SU-DHL-6 (cell line): Measurements from ENCODE around the gene ANKEF1.

ENCODE experiments used
- H2AFZ ChIP-seq: fragments of 200-600 bp; sonication (generic); 2 replicates; pipeline ENCODE4 v1.6.1; 2014; ENCODE audit warnings: low read depth, mild to moderate bottlenecking, moderate library complexity, mixed read lengths, antibody characterized with exemption, low read length; ENCODE audit not compliant: severe bottlenecking
- H3F3A ChIP-seq: fragments of 200-600 bp; shearing (Covaris generic); 2 replicates; pipeline ENCODE4 v1.6.0; 2016; ENCODE audit warnings: antibody characterized with exemption, mild to moderate bottlenecking; ENCODE audit not compliant: insufficient read depth
- H3K27ac ChIP-seq: fragments of 200-600 bp; sonication (generic); 2 replicates; pipeline ENCODE4 v1.5.1; 2016; ENCODE audit warnings: low read depth, mild to moderate bottlenecking, low read length, moderate library complexity, mixed read lengths
- H3K27me3 ChIP-seq: fragments of 200-600 bp; sonication (generic), shearing (Covaris generic); 2 replicates; pipeline ENCODE4 v1.6.0; 2014; ENCODE audit warnings: mild to moderate bottlenecking, low read length
- H3K36me3 ChIP-seq: fragments of 200-600 bp; sonication (generic); 2 replicates; pipeline ENCODE4 v1.6.1; 2014; ENCODE audit warnings: mild to moderate bottlenecking, low read length, mixed read lengths
- H3K4me2 ChIP-seq: fragments of 300-600, 200-600 bp; shearing (Covaris generic), sonication (generic); 2 replicates; pipeline ENCODE4 v1.6.0; 2014; ENCODE audit warnings: low read length, low read depth, mild to moderate bottlenecking; ENCODE audit not compliant: poor library complexity, severe bottlenecking
- H3K4me3 ChIP-seq: fragments of 200-600 bp; sonication (generic); 2 replicates; pipeline ENCODE4 v1.5.1; 2014; ENCODE audit warnings: antibody characterized with exemption, low read length, mild to moderate bottlenecking, mixed read lengths; ENCODE audit not compliant: insufficient read depth, poor library complexity, severe bottlenecking
- H3K79me2 ChIP-seq: fragments of 200-600 bp; sonication (generic); 2 replicates; pipeline ENCODE4 v1.6.1; 2014; ENCODE audit warnings: mild to moderate bottlenecking, low read length, moderate library complexity; ENCODE audit not compliant: insufficient read depth
- H3K9ac ChIP-seq: fragments of 200-600 bp; sonication (generic); 2 replicates; pipeline ENCODE4 v1.7.0; 2014; ENCODE audit warnings: mild to moderate bottlenecking, low read length
- H3K9me2 ChIP-seq: fragments of 200-600 bp; sonication (generic); replicated peaks from 2 replicates; pipeline ENCODE4 v1.6.1; 2014; ENCODE audit warnings: low read length; ENCODE audit not compliant: insufficient read depth
- H3K9me3 ChIP-seq: fragments of 200-600 bp; sonication (generic); 2 replicates; pipeline ENCODE4 v1.6.1; 2014; ENCODE audit warnings: low read length, mixed read lengths; ENCODE audit not compliant: insufficient read depth
- H4K20me1 ChIP-seq: fragments of 200-600 bp; sonication (generic); 2 replicates; pipeline ENCODE4 v1.6.1; 2014; ENCODE audit warnings: low read depth, mild to moderate bottlenecking, antibody characterized with exemption, low read length, moderate library complexity, mixed read lengths
- EZH2phosphoT487 ChIP-seq: fragments of 200-600 bp; sonication (generic), shearing (Covaris generic); conservative IDR thresholded peaks from 2 replicates; pipeline ENCODE4 v1.6.1; 2018; ENCODE audit warnings: mild to moderate bottlenecking, antibody characterized with exemption, low read length, moderate library complexity, mixed read lengths
- TF ChIP-seq, protein P1 (sequence below): fragments of 200-600 bp; sonication (generic); IDR thresholded peaks from one replicate; pipeline ENCODE4 v1.5.1; 2017; ENCODE audit warnings: antibody characterized with exemption, mild to moderate bottlenecking, low read length, moderate library complexity; ENCODE audit not compliant: insufficient read depth, poor library complexity, severe bottlenecking

ANKEF1 gene

DNA sequence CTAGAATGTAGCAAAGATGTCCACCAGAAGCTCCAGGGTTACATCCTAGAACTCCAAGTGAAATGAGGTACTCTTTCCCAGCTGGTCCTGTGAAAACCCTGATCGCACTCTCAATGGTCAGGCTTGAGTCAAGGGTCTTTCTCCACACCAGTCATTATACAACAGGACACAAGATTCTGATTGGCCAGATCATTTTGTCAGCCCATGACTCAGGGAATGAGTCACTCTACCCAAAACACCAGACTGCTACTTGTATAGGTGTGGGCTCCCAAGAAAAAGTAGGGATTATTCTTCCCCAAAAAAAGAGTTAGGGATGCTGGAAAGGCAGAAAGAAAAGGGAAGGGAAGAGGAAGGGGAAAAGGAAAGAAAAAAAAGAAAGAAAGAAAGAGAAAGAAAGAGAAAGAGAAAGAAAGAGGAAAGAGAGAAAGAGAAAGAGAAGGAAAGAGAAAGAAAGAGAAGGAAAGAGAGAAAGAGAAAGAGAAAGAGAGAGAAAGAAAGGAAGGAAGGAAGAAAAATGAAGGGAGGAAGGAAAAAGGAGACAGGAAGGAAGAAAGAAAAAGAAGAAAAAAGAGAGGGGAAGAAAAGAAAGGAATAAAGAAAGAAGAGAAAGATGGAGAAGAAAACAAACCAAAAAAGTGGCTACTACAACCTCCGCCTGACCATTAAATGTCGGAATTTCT, 30.5 kb downstream of the ANKEF1 start:
- H3K9me3 ChIP-seq: no peaks in the 10 kb centered on the region
- H3K36me3 ChIP-seq: no peaks in the 10 kb centered on the region
- no peak for TF ChIP-seq EZH2phosphoT487
- TF ChIP-seq, protein P1, sequence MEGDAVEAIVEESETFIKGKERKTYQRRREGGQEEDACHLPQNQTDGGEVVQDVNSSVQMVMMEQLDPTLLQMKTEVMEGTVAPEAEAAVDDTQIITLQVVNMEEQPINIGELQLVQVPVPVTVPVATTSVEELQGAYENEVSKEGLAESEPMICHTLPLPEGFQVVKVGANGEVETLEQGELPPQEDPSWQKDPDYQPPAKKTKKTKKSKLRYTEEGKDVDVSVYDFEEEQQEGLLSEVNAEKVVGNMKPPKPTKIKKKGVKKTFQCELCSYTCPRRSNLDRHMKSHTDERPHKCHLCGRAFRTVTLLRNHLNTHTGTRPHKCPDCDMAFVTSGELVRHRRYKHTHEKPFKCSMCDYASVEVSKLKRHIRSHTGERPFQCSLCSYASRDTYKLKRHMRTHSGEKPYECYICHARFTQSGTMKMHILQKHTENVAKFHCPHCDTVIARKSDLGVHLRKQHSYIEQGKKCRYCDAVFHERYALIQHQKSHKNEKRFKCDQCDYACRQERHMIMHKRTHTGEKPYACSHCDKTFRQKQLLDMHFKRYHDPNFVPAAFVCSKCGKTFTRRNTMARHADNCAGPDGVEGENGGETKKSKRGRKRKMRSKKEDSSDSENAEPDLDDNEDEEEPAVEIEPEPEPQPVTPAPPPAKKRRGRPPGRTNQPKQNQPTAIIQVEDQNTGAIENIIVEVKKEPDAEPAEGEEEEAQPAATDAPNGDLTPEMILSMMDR: no peak
- no peak overlapping the region for H3K4me3 ChIP-seq
- no peak overlapping the region for H3K27ac ChIP-seq
- H3K79me2 ChIP-seq: no peaks in the 10 kb centered on the region
- H2AFZ ChIP-seq: no peak overlapping the region
- H3K27me3 ChIP-seq: no peaks in the 10 kb centered on the region
- no peak overlapping the region for H3K9ac ChIP-seq
- H3F3A ChIP-seq: no peaks in the 10 kb centered on the region
- no peaks in the 10 kb centered on the region for H4K20me1 ChIP-seq
- no peaks in the 10 kb centered on the region for H3K9me2 ChIP-seq
- H3K4me2 ChIP-seq: no peak overlapping the region

DNA sequence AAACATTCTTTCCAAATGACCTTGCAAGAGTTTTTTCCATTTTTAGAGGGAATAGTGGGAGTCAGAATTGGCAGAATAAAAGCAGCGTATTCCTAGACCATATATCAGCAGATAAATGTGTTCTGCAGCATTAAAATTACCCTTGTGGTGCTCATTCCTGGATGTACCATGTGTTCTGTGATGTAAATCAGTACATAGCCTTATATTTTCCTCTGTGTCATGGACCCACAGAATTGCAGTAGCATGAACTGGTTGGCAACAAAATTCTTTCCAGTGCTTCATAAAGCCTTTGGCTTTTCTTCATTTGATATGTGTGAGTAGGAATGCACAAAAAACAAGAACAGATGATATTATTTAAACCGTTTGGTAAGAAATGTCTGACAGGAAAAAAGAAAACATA, 32.5 kb downstream of the ANKEF1 start:
- Histone ChIP-seq H3K9me2 (no peaks in the 10 kb centered on the region), H3K36me3 (no peaks in the 10 kb centered on the region), H3K9me3 (no peaks in the 10 kb centered on the region), H4K20me1 (no peaks in the 10 kb centered on the region), H3K4me3 (no peak overlapping the region), H3K27ac (no peak overlapping the region), H3F3A (no peaks in the 10 kb centered on the region), H3K79me2 (no peaks in the 10 kb centered on the region), H3K9ac (no peak overlapping the region), H2AFZ (no peak overlapping the region), H3K27me3 (no peaks in the 10 kb centered on the region), H3K4me2 (no peak overlapping the region)
- TF ChIP-seq, protein P1: no peak
- no peak for TF ChIP-seq EZH2phosphoT487

DNA sequence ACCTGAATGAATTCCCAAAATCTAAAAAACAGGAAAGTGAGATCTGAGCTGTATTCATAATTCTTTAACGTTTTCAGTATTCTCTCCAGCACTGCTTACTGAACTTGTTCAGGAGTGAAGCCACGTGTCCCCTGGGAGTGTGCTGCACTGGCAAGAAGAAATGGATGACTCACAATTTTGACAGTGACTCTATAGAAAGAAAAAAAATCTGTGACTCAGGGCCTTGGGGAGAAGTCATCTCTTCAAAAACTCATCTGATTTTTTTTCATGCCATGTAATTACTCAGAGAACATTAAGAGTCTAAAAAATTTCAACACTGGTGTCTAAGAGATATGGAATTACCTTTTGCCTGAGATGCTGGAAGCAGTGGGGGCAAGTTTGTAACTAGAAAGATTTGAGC, 39.7 kb downstream of the ANKEF1 start:
- H3K4me3 ChIP-seq: no peak overlapping the region
- no peak overlapping the region for H3K27ac ChIP-seq
- H3K9me2 ChIP-seq: no peaks in the 10 kb centered on the region
- H2AFZ ChIP-seq: no peak overlapping the region
- H3K79me2 ChIP-seq: no peaks in the 10 kb centered on the region
- H3K9ac ChIP-seq: no peak overlapping the region
- no peaks in the 10 kb centered on the region for H3K9me3 ChIP-seq
- TF ChIP-seq EZH2phosphoT487: no peak
- TF ChIP-seq, protein P1: no peak
- no peaks in the 10 kb centered on the region for H3K36me3 ChIP-seq
- H3K27me3 ChIP-seq: no peaks in the 10 kb centered on the region
- no peak overlapping the region for H3K4me2 ChIP-seq
- no peaks in the 10 kb centered on the region for H4K20me1 ChIP-seq
- no peaks in the 10 kb centered on the region for H3F3A ChIP-seq
